Measurements from ENCODE around the gene FBXL17.

The FBXL17 gene

GRCh38 chr5:108264533-108264932 lies 117.4 kb downstream of the FBXL17 start:
- Histone ChIP-seq H3K27me3 (ENCODE audit: control insufficient read depth in 1 of 2, insufficient read depth in 2 of 2, low read length in 2 of 2) (no peaks in the 10 kb centered on the region), H3K36me3 (ENCODE audit: insufficient read depth, low read length) (no peaks in the 10 kb centered on the region), H3K4me1 (ENCODE audit: insufficient read depth, low read length) (peaks cover under 1% of the 10 kb centered on the region), H3K27ac (ENCODE audit: low read depth, low read length) (no peak overlapping the region), H3K9me3 (ENCODE audit: low read length) (no peaks in the 10 kb centered on the region), H3K9ac (ENCODE audit: low read length) (no peak overlapping the region), H3K4me3 (ENCODE audit: low read depth in 1 of 2, low read length in 2 of 2) (no peak overlapping the region)

- Histone ChIP-seq H3K4me3 (ENCODE audit: low read depth in 1 of 2, low read length in 2 of 2) (no peak overlapping the region), H3K36me3 (ENCODE audit: insufficient read depth, low read length) (no peaks in the 10 kb centered on the region), H3K9ac (ENCODE audit: low read length) (no peak overlapping the region), H3K27me3 (ENCODE audit: control insufficient read depth in 1 of 2, insufficient read depth in 2 of 2, low read length in 2 of 2) (no peaks in the 10 kb centered on the region), H3K27ac (ENCODE audit: low read depth, low read length) (no peak overlapping the region), H3K9me3 (ENCODE audit: low read length) (no peaks in the 10 kb centered on the region), H3K4me1 (ENCODE audit: insufficient read depth, low read length) (peaks cover 9% of the 10 kb centered on the region)
These were observed 118.6 kb downstream of the FBXL17 start for GRCh38 chr5:108263338-108263737.

GRCh38 chr5:108260858-108261170 lies 121.1 kb downstream of the FBXL17 start:
- Histone ChIP-seq H3K9ac (ENCODE audit: low read length) (no peak overlapping the region), H3K4me1 (ENCODE audit: insufficient read depth, low read length) (peaks cover 9% of the 10 kb centered on the region), H3K36me3 (ENCODE audit: insufficient read depth, low read length) (no peaks in the 10 kb centered on the region), H3K27me3 (ENCODE audit: control insufficient read depth in 1 of 2, insufficient read depth in 2 of 2, low read length in 2 of 2) (no peaks in the 10 kb centered on the region), H3K9me3 (ENCODE audit: low read length) (no peaks in the 10 kb centered on the region), H3K27ac (ENCODE audit: low read depth, low read length) (no peak overlapping the region), H3K4me3 (ENCODE audit: low read depth in 1 of 2, low read length in 2 of 2) (no peak overlapping the region)

DNA sequence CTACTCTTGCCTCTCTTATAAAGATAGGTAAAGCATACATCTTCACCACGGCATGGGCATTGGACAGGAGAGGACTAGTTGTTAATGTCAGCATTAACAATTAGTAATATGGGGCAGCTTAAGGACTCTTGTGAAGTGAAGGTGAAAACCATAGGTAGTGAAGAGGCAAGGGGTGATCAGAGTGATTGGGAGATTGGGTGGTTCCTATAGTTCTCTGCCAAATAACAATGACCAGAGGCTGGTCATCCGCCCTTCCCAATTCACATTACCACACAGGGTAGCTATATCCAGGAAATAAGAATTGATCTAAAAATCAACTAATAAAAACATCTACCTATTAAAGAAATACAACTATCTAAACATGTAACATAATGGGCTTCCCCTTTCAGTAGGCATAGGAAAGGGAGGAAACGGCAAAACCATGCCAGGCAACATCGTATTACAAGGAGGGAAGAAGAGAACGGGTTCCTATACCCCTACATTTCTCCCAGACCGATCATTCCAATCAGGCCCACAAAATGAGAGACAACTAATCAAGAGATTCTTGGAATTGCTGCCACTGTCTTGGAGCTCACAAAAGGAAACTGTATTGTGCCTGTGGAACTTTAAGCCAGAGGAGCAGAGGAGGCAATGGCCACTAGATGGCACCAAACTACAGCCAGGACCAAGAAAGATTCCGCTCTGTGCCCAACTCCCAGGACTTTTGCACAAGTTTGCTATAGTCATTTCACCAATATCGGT lies 121.6 kb downstream of the FBXL17 start:
- no peak overlapping the region for H3K9ac ChIP-seq (ENCODE audit: low read length)
- H3K4me1 ChIP-seq (ENCODE audit: insufficient read depth, low read length) = peaks cover 9% of the 10 kb centered on the region
- no peak overlapping the region for H3K4me3 ChIP-seq (ENCODE audit: low read depth in 1 of 2, low read length in 2 of 2)
- no peaks in the 10 kb centered on the region for H3K9me3 ChIP-seq (ENCODE audit: low read length)
- no peaks in the 10 kb centered on the region for H3K27me3 ChIP-seq (ENCODE audit: control insufficient read depth in 1 of 2, insufficient read depth in 2 of 2, low read length in 2 of 2)
- no peak overlapping the region for H3K27ac ChIP-seq (ENCODE audit: low read depth, low read length)
- no peaks in the 10 kb centered on the region for H3K36me3 ChIP-seq (ENCODE audit: insufficient read depth, low read length)

DNA sequence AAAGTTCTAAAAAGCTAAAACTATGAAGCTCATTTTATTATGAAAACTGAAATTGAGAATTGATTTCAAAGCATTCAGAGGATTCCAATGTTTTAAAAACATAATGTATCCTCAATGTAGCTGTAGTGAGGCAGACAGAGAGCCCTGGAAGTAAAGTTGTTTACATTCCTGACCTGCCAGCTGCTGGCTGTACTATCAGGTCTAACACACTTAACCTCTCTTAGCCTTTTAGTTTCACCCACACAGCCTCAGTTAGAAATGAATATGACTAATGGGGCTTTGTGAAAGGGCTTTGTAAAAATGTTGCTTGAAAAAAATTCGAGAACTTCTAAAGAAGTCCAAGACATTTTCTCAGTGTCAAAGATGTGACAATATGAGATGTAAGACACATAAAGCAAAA lies 122.6 kb downstream of the FBXL17 start:
- Histone ChIP-seq H3K4me3 (ENCODE audit: low read depth in 1 of 2, low read length in 2 of 2) (no peak overlapping the region), H3K9ac (ENCODE audit: low read length) (no peak overlapping the region), H3K4me1 (ENCODE audit: insufficient read depth, low read length) (peaks cover 9% of the 10 kb centered on the region), H3K27me3 (ENCODE audit: control insufficient read depth in 1 of 2, insufficient read depth in 2 of 2, low read length in 2 of 2) (no peaks in the 10 kb centered on the region), H3K36me3 (ENCODE audit: insufficient read depth, low read length) (no peaks in the 10 kb centered on the region), H3K9me3 (ENCODE audit: low read length) (no peaks in the 10 kb centered on the region), H3K27ac (ENCODE audit: low read depth, low read length) (no peak overlapping the region)

- Histone ChIP-seq H3K9ac (ENCODE audit: low read length) (no peak overlapping the region), H3K27me3 (ENCODE audit: control insufficient read depth in 1 of 2, insufficient read depth in 2 of 2, low read length in 2 of 2) (no peaks in the 10 kb centered on the region), H3K27ac (ENCODE audit: low read depth, low read length) (no peak overlapping the region), H3K4me1 (ENCODE audit: insufficient read depth, low read length) (peaks cover 9% of the 10 kb centered on the region), H3K9me3 (ENCODE audit: low read length) (no peaks in the 10 kb centered on the region), H3K36me3 (ENCODE audit: insufficient read depth, low read length) (no peaks in the 10 kb centered on the region), H3K4me3 (ENCODE audit: low read depth in 1 of 2, low read length in 2 of 2) (no peak overlapping the region)
These were observed 123.9 kb downstream of the FBXL17 start for GRCh38 chr5:108257996-108258395.

DNA sequence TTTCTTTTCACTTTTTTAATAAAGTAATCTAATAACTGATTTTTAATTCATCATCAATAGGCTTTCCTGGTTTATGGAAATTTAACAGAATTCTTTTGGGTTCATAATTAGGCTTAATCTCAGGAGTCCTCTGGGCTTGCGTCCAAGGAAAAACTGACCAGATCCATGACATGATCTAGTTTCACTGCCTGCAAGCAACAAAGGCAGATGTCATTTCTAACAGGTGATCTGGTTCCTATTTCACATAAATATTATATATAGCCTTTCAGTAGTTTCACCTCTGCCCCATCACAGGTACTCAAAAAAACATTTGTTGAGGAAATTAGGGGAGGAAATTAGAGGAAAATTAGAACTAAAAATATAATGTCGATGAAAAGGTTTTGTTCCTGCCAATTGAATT lies 126.4 kb downstream of the FBXL17 start:
- Histone ChIP-seq H3K27me3 (ENCODE audit: control insufficient read depth in 1 of 2, insufficient read depth in 2 of 2, low read length in 2 of 2) (no peaks in the 10 kb centered on the region), H3K4me3 (ENCODE audit: low read depth in 1 of 2, low read length in 2 of 2) (no peak overlapping the region), H3K9ac (ENCODE audit: low read length) (no peak overlapping the region), H3K4me1 (ENCODE audit: insufficient read depth, low read length) (peaks cover 9% of the 10 kb centered on the region), H3K27ac (ENCODE audit: low read depth, low read length) (no peak overlapping the region), H3K9me3 (ENCODE audit: low read length) (no peaks in the 10 kb centered on the region), H3K36me3 (ENCODE audit: insufficient read depth, low read length) (no peaks in the 10 kb centered on the region)

DNA sequence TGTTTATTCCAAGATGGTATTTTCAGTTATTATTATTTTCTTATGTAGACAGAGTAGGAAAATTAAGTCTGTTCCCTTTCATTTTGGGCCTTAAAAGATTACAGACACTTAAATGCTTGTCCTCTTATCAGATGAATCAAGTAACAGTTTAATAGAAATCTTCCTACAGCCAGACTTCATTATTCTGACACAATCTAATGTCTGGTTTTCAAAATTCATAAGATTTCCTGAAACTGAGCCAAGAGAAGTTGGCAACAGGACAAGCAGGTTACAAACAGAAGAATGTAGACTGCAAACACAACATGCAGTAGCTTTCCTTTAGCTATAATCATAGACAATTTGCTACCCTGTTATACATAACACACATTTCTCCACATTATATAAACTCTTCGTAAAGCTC lies 130.5 kb downstream of the FBXL17 start:
- Histone ChIP-seq H3K27me3 (ENCODE audit: control insufficient read depth in 1 of 2, insufficient read depth in 2 of 2, low read length in 2 of 2) (no peaks in the 10 kb centered on the region), H3K4me1 (ENCODE audit: insufficient read depth, low read length) (peaks cover 7% of the 10 kb centered on the region), H3K9ac (ENCODE audit: low read length) (no peak overlapping the region), H3K36me3 (ENCODE audit: insufficient read depth, low read length) (no peaks in the 10 kb centered on the region), H3K27ac (ENCODE audit: low read depth, low read length) (no peak overlapping the region), H3K4me3 (ENCODE audit: low read depth in 1 of 2, low read length in 2 of 2) (no peak overlapping the region), H3K9me3 (ENCODE audit: low read length) (no peaks in the 10 kb centered on the region)

GRCh38 chr5:108249785-108250426 lies 132.0 kb downstream of the FBXL17 start:
- peaks cover 7% of the 10 kb centered on the region for H3K4me1 ChIP-seq (ENCODE audit: insufficient read depth, low read length)
- H3K4me3 ChIP-seq (ENCODE audit: low read depth in 1 of 2, low read length in 2 of 2) = no peak overlapping the region
- H3K9ac ChIP-seq (ENCODE audit: low read length) = no peak overlapping the region
- no peaks in the 10 kb centered on the region for H3K9me3 ChIP-seq (ENCODE audit: low read length)
- H3K36me3 ChIP-seq (ENCODE audit: insufficient read depth, low read length) = no peaks in the 10 kb centered on the region
- no peak overlapping the region for H3K27ac ChIP-seq (ENCODE audit: low read depth, low read length)
- no peaks in the 10 kb centered on the region for H3K27me3 ChIP-seq (ENCODE audit: control insufficient read depth in 1 of 2, insufficient read depth in 2 of 2, low read length in 2 of 2)

DNA sequence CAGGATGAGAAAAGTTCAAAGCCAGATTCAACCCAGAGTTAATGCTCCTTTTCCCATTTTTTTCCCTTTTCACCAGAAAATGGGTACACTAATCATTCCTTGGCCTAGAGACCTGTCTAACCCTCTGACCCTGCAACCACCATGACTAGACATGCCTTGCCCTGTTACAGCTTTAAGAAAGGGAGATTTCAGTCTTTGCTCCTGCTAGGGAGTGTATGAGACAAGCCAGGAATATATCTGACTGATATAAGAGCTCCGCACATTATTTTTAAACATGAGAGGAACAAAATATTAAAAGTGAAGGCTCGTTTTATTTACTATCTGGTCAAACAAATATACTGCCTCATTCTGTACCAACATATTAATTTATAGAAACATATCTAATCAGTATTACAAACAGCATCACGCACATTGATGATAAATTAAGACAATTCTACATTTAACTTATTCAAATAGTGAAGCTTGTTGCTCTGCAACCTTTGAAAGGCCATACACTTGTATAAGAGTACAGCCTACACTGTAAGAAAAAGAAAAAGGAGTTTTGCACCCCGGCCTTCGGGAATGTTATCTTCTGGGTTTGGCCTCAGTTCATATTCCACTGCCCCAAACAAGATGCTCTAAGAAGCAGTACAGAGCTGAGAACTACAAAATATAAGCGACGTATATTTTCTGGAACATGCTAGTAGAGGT lies 132.7 kb downstream of the FBXL17 start:
- no peaks in the 10 kb centered on the region for H3K9me3 ChIP-seq (ENCODE audit: low read length)
- no peaks in the 10 kb centered on the region for H3K27me3 ChIP-seq (ENCODE audit: control insufficient read depth in 1 of 2, insufficient read depth in 2 of 2, low read length in 2 of 2)
- no peak overlapping the region for H3K27ac ChIP-seq (ENCODE audit: low read depth, low read length)
- no peak overlapping the region for H3K4me3 ChIP-seq (ENCODE audit: low read depth in 1 of 2, low read length in 2 of 2)
- peaks cover 7% of the 10 kb centered on the region for H3K4me1 ChIP-seq (ENCODE audit: insufficient read depth, low read length)
- no peak overlapping the region for H3K9ac ChIP-seq (ENCODE audit: low read length)
- no peaks in the 10 kb centered on the region for H3K36me3 ChIP-seq (ENCODE audit: insufficient read depth, low read length)

DNA sequence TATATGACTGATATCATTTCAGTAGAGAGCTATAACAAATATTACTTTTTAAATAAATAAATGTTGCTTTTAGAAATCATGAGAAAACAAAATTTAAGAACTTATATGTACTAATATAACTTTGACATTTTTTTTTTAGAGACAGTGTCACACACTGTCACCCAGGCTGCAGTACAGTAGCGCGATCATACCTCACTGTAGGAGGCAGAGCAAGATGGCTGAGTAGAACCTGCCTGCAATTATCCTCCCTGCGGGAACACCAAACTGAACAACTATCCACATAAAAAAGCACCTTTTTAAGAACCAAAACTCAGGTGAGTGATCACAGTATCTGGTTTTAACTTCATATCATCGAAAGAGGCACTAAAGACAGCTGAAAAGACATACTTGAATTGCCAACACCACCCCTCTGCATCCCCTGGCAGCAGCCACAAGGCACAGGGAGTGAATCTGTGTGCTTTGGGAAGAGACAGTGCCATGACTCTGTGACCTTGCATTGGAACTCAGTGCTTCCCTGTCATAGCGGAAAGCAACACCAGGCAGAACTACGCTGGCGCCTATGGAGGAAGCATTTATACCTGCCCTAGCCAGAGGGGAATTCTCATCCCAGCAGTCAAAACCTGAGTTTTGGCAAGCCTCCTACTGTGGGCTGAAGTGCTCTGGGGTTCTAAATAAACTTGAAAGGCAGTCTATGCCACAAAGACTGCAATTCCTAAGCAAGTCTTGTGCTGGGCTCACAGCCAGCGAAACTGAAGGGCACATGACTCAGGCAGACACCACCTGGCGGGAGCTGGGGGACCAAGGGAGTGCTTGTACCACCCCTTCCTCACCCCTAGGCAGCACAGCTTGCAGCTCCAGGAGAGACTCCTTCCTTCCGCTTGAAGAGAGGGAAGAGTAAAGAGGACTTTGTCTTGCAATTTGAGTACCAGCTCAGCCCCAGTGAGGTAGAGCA lies 142.7 kb downstream of the FBXL17 start:
- Histone ChIP-seq H3K4me3 (ENCODE audit: low read depth in 1 of 2, low read length in 2 of 2) (no peak overlapping the region), H3K36me3 (ENCODE audit: insufficient read depth, low read length) (no peaks in the 10 kb centered on the region), H3K27me3 (ENCODE audit: control insufficient read depth in 1 of 2, insufficient read depth in 2 of 2, low read length in 2 of 2) (no peaks in the 10 kb centered on the region), H3K9ac (ENCODE audit: low read length) (no peak overlapping the region), H3K27ac (ENCODE audit: low read depth, low read length) (no peak overlapping the region), H3K4me1 (ENCODE audit: insufficient read depth, low read length) (no peaks in the 10 kb centered on the region), H3K9me3 (ENCODE audit: low read length) (no peaks in the 10 kb centered on the region)

Measured in muscle layer of colon (tissue), 2 donors.